ENCODE results near the gene BPIFB2.

GRCh38 chr20:33070111-33071053 is 62.9 kb downstream of the BPIFB2 start:
- TF ChIP-seq POLR2A (IDR thresholded peaks at IDR 0.05), result no peak
- no peak for TF ChIP-seq CTCF (IDR thresholded peaks at IDR 0.05)
